Prostate gland (tissue), 2 donors: ENCODE data around the gene FRMD4A.

Source experiments
- POLR2A ChIP-seq: fragments of 450-650 bp; IDR thresholded peaks from one replicate; pipeline ENCODE4 v1.6.1; 2016; ENCODE audit warnings: antibody characterized with exemption, mild to moderate bottlenecking
- TF ChIP-seq, protein P1 (sequence below), 4 experiments: fragments of 200-600 bp in 2 of 4; fragments of 450-650 bp in 2 of 4; sonication (generic) in 2 of 4; IDR thresholded peaks; 1 replicate in 3 of 4; 2 replicates in 1 of 4; pipeline ENCODE4 v1.5.1; 2016 to 2019; ENCODE audit warnings: antibody characterized with exemption in 4 of 4, mild to moderate bottlenecking in 2 of 4, moderate library complexity in 2 of 4

DNA sequence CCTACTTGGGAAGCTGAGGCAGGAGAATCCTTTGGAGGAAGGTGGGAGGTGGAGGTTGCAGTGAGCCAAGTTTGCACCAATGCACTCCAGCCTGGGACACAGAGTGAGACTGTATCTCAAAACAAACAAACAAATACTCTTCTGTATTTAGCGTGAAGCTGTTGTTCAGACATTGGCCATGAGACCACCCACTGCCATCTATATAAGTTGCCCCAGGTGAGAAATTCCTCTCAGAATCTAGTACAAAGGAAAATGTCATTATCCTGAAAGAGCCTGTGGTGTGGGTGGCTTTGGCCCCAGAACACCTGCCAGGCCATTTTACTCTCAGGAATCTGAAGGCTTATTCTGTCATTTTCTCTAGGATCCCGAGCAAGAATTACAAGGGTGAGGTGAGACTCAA, 4.0 kb upstream of the FRMD4A start:
- TF ChIP-seq, protein P1, sequence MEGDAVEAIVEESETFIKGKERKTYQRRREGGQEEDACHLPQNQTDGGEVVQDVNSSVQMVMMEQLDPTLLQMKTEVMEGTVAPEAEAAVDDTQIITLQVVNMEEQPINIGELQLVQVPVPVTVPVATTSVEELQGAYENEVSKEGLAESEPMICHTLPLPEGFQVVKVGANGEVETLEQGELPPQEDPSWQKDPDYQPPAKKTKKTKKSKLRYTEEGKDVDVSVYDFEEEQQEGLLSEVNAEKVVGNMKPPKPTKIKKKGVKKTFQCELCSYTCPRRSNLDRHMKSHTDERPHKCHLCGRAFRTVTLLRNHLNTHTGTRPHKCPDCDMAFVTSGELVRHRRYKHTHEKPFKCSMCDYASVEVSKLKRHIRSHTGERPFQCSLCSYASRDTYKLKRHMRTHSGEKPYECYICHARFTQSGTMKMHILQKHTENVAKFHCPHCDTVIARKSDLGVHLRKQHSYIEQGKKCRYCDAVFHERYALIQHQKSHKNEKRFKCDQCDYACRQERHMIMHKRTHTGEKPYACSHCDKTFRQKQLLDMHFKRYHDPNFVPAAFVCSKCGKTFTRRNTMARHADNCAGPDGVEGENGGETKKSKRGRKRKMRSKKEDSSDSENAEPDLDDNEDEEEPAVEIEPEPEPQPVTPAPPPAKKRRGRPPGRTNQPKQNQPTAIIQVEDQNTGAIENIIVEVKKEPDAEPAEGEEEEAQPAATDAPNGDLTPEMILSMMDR (IDR thresholded peaks at IDR 0.05) = no peak
- no peak for TF ChIP-seq POLR2A
